NOMO-1 (cell line): ENCODE data around the gene ANKRD2.
"Not testable (repeated sequence)": the region's sequence is repeated elsewhere in the genome, so short reads cannot be mapped to it uniquely, and the experiment has no call there.

Experiments used
- DNase-seq, 2 experiments: peaks; one replicate each; lab custom pipeline; 2025; ENCODE audit not compliant: unreplicated experiment in 2 of 2; lab: John Stamatoyannopoulos, UW

ANKRD2 gene

DNA sequence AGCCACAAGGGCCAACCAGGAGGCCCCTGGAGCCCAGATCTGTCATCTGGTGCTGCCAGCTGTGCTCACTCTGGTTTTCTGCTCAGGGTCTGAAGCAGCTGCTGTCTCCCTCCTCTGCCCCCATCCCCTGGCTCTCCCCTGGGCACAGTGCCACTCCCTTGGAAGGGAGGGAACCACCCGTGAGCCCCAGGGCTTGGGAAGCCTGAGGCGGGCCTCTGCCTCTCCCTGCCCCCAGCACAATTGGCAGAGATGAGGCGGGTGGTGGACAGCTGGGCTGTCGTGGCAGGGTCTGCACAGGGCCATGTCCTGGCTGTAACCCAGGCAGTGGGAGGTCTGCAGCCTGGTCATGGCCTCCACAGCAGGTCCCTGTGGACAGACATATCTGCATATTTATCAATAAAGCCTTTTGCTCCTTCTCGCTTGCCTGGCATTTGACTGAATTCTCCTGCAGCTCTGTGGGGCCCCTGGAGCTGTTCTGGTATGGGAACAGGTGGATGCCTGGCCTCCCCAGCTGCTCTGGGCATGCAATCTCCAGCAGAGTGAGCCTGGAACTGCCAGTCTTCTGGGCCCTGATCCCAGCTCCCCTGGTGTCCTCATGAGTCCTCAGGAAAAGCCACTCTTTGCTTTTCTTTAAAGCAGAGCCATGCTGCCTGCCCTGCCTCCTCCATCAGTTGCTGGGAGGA, 1.6 kb upstream of the ANKRD2 start:
- DNase-seq: no peak

DNA sequence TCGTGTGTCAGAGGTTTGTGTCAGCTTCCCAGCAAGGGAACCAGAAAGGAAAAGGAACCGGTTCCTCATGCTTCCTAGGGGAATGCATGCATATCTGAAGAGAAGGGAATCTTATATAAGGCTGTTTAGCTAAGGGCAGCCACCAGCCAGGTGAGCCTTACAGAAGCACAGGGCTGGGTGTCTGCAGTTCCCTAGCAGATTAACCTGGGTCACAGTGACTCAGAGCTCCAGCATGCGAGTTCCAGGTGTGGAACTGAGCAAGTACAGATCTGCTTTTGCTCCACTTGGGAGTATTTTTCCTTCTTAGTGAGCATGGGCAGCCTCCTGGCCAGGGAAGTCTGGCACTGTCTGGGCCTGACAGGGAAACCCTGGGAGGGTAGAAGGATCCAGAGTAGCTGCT, 957 bp upstream of the ANKRD2 start:
- DNase-seq: no peak

DNA sequence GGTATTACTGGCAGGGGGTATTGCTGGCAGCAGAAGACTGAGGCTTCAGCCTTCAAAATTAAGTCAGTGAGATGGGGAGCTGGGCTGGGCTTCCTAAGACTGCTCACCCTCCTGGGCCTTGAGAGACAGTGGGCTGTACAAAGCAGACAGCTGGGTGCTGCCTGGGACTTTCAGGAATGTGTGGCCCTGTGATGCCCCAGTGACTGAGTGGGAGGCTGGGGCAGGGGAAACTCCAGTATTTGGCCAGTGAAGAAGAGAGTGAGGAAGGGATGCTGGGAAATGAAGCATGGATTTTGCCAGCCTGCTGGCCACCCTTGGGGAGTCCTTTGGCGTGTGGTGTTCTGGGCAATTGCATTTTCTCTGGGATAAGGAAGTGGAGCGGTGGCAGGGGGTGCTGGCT, 442 bp downstream of the ANKRD2 start:
- no peak for DNase-seq

DNA sequence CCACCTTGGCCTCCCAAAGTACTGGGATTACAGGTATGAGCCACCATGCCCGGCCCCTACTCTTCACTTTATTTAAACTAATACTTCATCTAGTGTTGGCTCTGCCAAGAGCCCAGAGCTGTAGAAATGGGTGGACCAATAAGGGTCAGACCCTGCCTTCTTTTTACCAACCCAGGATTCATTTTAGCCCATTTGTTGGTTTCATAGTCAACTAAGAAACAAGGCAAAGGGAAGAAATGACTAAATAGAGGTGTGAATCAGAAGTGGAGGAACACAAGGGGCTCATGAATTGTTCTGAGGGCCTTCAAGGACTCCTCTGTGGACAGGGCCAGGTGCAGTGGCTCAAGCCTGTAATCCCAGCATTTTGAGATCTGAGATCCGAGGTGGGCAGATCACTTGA, 1.1 kb downstream of the ANKRD2 start:
- DNase-seq: no peak

DNA sequence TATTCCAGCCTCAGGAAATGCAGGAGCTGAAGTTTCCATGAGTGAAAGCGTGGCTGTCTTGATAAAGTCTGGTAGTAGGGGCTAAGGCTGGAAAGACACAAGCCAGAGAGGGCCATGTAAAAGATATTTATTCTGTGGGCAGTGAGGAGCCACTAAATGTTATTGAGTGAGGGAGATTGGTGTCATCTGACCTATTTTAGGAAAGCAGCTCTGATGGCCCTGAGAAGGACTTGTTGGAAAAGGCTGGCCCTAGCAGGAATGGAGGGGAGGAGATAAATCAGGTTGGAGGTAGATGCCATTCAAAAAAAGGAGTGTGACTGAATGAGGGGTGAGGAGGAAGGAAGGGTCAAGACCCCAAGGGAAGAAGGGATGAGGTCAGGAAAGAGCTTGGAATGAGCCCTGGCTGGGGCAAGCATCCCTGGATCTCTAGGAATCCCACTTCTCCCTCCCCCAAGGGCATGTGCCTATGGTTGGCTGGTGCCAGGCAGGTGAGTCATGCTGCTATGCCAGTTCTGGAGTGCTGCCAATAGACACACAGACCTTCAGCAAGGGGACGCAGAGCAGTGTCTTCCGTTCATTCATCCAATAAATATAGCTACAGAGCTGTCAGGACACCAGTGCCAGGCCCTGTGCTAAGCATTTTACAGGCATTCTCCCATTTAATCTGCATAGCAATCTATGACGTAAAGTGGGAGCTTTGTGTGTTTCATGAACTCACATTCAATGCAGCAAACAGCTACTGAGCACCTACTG, 2.0 kb downstream of the ANKRD2 start:
- DNase-seq: no peak

DNA sequence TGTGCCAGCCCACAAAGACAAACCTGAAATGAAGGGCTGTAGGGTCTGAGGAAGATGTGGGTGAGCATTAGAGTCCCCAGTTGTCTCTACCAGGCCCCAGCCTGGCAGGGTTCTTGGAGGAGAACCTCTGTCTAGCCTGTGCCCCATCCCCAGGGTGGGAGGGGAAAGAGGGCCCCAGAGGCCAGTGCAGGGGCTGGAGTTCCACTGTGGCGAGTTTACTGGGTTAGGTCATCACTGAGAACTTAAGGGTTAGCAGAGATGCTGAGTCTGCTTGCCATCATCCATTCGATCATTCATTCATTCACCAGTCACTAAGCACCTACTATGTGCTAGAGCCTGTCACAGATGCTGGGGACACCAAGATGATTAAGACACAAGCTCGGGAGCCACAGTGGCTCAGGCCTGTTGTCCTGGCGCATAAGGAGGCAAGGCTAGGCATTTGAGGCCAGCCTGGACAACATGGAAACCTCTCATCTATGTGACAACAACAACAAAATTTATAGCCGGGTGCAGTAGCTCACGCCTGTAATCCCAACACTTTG, 2.6 kb downstream of the ANKRD2 start:
- no peak for DNase-seq

- not testable (repeated sequence) for DNase-seq
These were observed 3.9 kb downstream of the ANKRD2 start for GRCh38 chr10:97576487-97576886.

DNA sequence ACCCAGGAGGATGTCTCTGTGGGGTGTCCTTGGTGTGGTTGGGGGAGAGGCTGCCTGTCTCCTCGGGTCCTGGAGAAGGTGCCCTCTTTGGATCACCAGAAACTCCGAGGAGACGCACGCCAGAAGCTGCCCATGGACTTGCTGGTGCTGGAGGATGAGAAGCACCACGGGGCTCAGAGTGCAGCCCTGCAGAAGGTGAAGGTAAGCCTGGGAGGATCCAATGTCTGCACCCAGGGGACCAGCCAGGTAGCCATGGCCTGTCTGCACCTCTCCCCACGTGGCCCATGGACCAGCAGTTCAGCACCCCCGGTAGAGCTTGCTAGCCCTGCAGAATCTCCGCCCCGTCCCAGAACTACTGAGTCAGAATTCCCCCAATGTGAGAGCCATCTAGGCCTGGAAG, 5.1 kb downstream of the ANKRD2 start:
- DNase-seq: no peak

- DNase-seq: no peak
These were observed 5.7 kb downstream of the ANKRD2 start for GRCh38 chr10:97578171-97578844.

DNA sequence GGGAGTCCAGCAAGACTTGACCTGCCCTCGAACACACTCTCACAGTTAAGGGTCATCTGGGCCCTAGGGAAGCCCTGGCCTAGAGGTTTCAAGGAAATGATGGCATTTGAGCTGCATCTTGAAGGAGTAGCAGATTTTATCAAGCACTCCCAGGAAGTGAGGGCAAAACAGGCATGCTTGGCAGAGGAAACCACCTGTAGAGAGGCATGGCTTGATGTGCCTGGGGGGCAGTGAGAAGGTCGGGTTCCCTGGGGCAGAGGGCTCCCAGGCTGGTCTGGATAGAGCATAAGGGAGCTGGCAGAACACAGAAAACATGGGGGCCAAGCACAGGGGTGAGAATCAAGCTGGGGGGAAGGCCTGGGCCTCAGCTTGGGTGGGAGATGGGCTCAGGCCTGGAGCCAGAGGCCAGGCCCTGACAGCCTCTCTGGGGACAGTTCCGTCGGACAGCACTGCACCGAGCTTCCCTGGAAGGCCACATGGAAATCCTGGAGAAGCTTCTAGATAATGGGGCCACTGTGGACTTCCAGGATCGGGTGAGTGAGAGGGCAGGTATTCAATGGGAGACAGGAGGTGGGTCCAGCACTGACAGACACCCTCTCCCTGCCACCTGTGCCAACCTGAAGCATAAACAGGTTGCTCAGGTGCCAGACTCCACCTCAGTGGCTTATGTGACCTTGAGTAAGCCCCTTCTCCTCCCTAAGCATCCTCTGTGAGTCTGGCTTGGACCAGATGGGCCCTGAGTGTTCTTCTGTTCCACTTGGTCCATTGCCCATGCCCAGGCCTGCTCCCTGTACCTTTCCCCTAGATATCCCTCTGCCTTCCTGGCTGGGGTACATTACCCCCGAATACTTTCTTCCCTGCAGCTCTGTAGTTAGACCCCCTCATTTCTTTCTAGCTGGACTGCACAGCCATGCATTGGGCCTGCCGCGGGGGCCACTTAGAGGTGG, 8.1 kb downstream of the ANKRD2 start:
- DNase-seq: no peak

DNA sequence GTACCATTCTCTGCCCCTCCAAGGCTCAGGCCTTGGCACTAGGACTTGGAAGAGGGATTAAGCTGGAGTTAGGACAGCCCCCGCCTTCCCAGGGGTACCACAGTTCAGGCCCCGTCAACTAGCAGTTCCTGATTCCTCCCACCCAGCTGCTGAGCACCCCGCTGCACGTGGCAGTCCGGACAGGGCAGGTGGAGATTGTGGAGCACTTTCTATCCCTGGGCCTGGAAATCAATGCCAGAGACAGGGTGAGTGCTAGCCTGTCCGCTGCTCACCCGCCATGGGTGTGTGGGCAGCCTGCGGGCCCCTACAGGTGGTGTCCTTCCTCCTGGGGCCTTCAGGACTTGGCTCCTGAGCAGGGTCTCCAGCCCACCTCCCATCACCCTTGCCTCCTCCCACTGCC, 9.6 kb downstream of the ANKRD2 start:
- no peak for DNase-seq

- no peak for DNase-seq
These were observed 10.9 kb downstream of the ANKRD2 start for GRCh38 chr10:97583476-97583875.

- no peak for DNase-seq
These were observed 11.7 kb downstream of the ANKRD2 start, which contains the start of gene HOGA1 for GRCh38 chr10:97584060-97584797. Gene HOGA1 (plus strand): TSS chr10:97584389. CDS start chr10:97584704, 315 bp downstream.

DNA sequence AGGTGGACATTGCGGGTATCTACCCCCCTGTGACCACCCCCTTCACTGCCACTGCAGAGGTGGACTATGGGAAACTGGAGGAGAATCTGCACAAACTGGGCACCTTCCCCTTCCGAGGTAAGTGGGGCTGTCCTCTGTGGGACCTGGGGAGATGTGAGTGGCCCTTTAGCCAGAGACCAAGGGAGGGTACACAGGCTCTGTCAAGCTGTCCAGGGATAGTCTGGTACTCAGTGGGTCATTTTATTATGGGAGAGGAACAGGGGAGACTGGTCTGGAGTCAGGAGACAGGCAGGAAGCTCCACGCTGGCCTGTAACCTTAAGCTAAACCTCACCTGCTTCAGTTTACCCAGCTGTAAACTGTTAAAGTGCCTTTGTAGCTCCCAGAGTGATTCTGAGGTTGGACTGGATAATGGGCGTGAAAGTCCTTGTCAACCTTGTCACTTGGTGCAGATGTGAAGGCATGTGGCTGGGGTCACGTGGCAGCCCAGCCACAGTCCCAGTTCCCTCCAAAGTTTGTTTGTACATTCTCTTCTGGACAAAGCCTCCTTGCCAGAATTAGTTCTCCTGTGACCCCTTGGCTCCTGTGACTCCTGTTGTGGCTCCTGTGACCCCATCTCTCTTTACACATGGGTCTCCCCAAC, 12.3 kb downstream of the ANKRD2 start:
- no peak for DNase-seq

- DNase-seq: no peak
These were observed 12.8 kb downstream of the ANKRD2 start for GRCh38 chr10:97585439-97585811.

DNA sequence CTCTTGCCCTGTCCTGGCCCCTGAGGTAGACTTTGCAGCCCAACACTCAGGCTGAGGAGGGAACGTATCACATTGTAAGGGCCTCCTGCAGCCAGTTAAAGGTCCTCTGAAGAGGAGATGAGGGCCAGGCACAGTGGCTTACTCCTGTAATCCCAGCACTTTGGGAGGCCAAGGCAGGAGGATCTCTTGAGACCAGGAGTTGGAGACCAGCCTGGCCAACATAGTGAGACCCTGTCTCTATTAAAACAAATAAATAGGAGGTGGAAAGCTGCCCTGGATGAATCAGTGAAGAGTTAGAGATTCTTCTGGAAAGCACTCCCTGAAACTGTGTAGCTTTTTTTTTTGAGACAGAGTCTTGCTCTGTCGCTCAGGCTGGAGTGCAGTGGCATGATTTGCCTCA, 14.6 kb downstream of the ANKRD2 start:
- no peak for DNase-seq

GRCh38 chr10:97589479-97589878, 16.9 kb downstream of the ANKRD2 start, which contains the start of gene C10orf62:
Gene C10orf62 (plus strand): TSS chr10:97589721. CDS start chr10:97589898, 177 bp downstream.
- DNase-seq: no peak

- no peak for DNase-seq
These were observed 17.6 kb downstream of the ANKRD2 start for GRCh38 chr10:97590082-97590747.
